Upper lobe of right lung (tissue), 1 donor: Measurements from ENCODE around the gene PROSER3. TPM values are rescaled to one million over a fixed set of nuclear protein-coding genes. Genes with fewer than 3 reads are reported as not detected.

ENCODE experiments used
- ATAC-seq: fragments of 200-7000 bp; cut with Tn5 transposase; one replicate; pipeline ENCODE4 v1.9.1; 2020; ENCODE audit warnings: mild to moderate bottlenecking, moderate library complexity
- DNase-seq: peaks from one replicate; pipeline ENCODE4 v3.0.0-alpha.2; 2020
- H3K27ac ChIP-seq: fragments of 200-600 bp; one replicate; pipeline ENCODE4 v1.8.0; 2022
- H3K27me3 ChIP-seq: fragments of 200-600 bp; one replicate; pipeline ENCODE4 v1.8.0; 2022; ENCODE audit warnings: mild to moderate bottlenecking
- H3K36me3 ChIP-seq: fragments of 200-600 bp; one replicate; pipeline ENCODE4 v1.8.0; 2022
- H3K4me1 ChIP-seq: fragments of 200-600 bp; one replicate; pipeline ENCODE4 v1.8.0; 2022
- H3K4me3 ChIP-seq: fragments of 200-600 bp; one replicate; pipeline ENCODE4 v1.8.0; 2022; ENCODE audit warnings: mild to moderate bottlenecking
- H3K9me3 ChIP-seq: fragments of 200-600 bp; one replicate; pipeline ENCODE4 v1.8.0; 2022
- intact Hi-C: fragments of 100-400 bp; cut with DNase I; formaldehyde crosslinking; loops from one replicate; pipeline ENCODE4 v1.11.0; 2022
- total RNA-seq: library from RNA; stranded (reverse); fragmentation: NEBNext Ultra II Directional; extraction: Animal tissue kit (Norgen Biotek cat#: 25700); gene quantifications from one replicate; pipeline ENCODE4 v1.2.1, GENCODE V29; 2021
- TF ChIP-seq, protein P1 (sequence below): fragments of 200-600 bp; IDR thresholded peaks from one replicate; pipeline ENCODE4 v1.8.0; 2022; ENCODE audit warnings: antibody characterized with exemption
- donor health status: DM: no; HTN: yes; CAD: no; lungs with severe emphysema.

Gene PROSER3
- total RNA-seq, 1 donor from 2014 or later = 18.2 TPM

DNA sequence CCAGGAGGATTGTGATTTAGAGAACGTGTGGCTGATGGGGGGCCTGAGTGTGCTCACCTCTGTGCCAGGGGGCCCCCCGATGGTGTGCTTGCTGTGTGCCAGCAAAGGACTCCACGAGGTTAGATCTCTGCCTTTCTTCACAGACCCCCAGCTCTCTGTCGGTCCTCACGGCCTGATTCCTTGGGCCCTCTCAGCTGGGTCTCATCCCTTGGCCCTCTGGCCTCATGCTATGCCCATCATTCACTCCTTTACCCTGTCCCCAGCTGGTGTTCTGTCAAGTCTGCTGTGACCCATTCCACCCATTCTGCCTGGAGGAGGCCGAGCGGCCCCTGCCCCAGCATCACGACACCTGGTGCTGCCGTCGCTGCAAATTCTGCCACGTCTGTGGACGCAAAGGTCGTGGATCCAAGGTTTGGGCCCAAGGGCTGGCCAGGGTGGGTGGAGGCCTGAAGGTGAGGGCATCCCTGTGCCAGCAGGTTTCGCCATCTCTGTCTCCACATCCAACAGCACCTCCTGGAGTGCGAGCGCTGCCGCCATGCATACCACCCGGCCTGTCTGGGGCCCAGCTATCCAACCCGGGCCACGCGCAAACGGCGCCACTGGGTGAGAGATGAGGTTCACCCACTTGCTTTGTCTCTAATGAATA is 32.6 kb upstream of the PROSER3 start:
- peaks cover 96% of the 10 kb centered on the region for H3K36me3 ChIP-seq
- H3K9me3 ChIP-seq = no peaks in the 10 kb centered on the region
- H3K27ac ChIP-seq = no peak overlapping the region
- DNase-seq = no peak
- TF ChIP-seq, protein P1, sequence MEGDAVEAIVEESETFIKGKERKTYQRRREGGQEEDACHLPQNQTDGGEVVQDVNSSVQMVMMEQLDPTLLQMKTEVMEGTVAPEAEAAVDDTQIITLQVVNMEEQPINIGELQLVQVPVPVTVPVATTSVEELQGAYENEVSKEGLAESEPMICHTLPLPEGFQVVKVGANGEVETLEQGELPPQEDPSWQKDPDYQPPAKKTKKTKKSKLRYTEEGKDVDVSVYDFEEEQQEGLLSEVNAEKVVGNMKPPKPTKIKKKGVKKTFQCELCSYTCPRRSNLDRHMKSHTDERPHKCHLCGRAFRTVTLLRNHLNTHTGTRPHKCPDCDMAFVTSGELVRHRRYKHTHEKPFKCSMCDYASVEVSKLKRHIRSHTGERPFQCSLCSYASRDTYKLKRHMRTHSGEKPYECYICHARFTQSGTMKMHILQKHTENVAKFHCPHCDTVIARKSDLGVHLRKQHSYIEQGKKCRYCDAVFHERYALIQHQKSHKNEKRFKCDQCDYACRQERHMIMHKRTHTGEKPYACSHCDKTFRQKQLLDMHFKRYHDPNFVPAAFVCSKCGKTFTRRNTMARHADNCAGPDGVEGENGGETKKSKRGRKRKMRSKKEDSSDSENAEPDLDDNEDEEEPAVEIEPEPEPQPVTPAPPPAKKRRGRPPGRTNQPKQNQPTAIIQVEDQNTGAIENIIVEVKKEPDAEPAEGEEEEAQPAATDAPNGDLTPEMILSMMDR = no peak
- no peak overlapping the region for H3K4me3 ChIP-seq
- no peak for ATAC-seq
- no peaks in the 10 kb centered on the region for H3K4me1 ChIP-seq
- intact Hi-C loops = no loop called here
- no peaks in the 10 kb centered on the region for H3K27me3 ChIP-seq

DNA sequence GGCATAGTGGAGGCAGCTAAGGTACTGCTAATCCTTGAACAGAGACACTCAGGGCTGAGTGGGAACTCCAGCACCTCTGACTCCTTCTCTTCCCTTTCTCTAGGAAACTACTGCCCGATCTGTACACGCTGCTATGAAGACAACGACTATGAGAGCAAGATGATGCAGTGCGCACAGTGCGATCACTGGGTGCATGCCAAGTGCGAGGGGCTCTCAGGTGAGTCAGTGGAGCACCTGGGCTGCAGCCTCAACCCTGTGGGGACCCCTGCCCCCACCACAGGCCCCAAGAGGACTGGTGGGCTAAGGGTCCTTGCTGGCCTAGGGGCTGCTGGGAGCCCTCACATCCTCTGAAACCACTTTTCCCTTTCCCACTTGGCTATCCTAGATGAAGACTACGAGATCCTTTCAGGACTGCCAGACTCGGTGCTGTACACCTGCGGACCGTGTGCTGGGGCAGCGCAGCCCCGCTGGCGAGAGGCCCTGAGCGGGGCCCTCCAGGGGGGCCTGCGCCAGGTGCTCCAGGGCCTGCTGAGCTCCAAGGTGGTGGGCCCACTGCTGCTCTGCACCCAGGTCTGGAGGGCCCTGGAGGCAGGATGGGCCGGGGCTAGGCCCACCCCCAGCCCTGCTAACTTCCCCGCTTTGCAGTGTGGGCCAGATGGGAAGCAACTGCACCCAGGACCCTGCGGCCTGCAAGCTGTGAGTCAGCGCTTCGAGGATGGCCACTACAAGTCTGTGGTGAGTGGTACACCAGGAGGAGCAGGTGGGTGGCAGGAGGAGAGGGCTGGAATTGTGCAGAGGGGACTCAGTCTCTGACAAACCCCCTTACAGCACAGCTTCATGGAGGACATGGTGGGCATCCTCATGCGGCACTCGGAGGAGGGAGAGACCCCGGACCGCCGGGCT is 30.7 kb upstream of the PROSER3 start:
- DNase-seq (no peak), ATAC-seq (no peak)
- Histone ChIP-seq H3K36me3 (peaks cover 100% of the 10 kb centered on the region), H3K27me3 (no peaks in the 10 kb centered on the region), H3K4me1 (no peaks in the 10 kb centered on the region), H3K9me3 (no peaks in the 10 kb centered on the region), H3K4me3 (no peak overlapping the region), H3K27ac (no peak overlapping the region)
- intact Hi-C loops = no loop called here
- TF ChIP-seq, protein P1 = no peak

DNA sequence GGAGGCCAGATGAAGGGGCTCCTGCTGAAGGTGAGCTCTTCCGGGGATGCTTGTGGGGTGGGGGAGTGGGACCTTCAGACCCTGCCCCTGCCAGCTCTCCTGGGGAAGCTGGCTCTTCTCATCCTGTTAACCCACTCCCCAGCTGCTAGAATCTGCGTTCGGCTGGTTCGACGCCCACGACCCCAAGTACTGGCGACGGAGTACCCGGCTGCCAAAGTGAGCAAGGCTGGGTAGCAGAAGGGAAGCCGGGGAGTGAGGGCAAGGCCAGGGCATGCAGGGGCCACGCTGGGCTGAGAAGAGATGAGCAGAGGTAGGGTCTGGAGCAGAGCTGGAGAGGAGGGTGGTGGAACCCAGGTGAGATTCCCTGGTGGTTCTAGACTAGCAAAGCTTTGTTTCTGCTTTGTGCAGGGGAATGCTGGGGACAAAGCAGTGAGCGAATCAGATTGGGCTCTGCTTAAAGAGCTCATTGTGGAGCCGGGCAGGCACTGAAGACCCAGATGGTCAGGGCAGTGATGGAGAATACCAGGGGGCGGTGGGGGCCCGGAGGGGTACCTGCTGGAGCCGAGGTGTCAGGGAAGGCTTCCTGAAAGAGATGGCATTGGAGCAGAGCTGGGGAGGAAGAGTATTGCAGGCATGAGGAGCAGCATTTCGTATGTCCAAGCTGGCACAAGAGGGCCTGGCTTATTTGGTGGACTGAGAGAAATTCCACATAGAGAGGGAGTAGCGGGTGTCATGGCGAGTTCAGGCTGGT is 29.8 kb upstream of the PROSER3 start:
- no peaks in the 10 kb centered on the region for H3K9me3 ChIP-seq
- TF ChIP-seq, protein P1 = no peak
- no peaks in the 10 kb centered on the region for H3K27me3 ChIP-seq
- no peak overlapping the region for H3K4me3 ChIP-seq
- no peak overlapping the region for H3K27ac ChIP-seq
- DNase-seq (peak; percentile 60), ATAC-seq (no peak)
- H3K4me1 ChIP-seq = no peaks in the 10 kb centered on the region
- peaks cover 99% of the 10 kb centered on the region for H3K36me3 ChIP-seq
- intact Hi-C loops = no loop called here

DNA sequence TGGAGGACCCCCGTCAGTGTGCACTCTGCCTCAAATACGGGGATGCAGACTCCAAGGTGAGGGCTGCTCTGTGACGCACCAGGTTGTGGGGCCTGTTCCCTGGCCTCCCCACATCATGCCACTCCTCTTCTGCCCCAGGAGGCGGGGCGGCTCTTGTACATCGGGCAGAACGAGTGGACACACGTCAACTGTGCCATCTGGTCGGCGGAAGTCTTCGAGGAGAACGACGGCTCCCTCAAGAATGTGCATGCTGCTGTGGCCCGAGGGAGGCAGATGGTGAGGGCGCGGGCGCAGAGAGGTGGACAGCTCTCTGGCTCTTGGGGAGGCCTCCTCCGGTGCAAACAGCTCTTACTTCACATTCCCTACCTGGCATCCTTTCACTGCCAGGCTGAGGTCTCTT is 29.0 kb upstream of the PROSER3 start:
- no peak overlapping the region for H3K27ac ChIP-seq
- peak; percentile 61 for DNase-seq
- TF ChIP-seq, protein P1 = no peak
- intact Hi-C loops = no loop called here
- H3K27me3 ChIP-seq = no peaks in the 10 kb centered on the region
- no peaks in the 10 kb centered on the region for H3K4me1 ChIP-seq
- ATAC-seq = no peak
- H3K36me3 ChIP-seq = peaks cover 93% of the 10 kb centered on the region
- H3K9me3 ChIP-seq = no peaks in the 10 kb centered on the region
- H3K4me3 ChIP-seq = no peak overlapping the region

DNA sequence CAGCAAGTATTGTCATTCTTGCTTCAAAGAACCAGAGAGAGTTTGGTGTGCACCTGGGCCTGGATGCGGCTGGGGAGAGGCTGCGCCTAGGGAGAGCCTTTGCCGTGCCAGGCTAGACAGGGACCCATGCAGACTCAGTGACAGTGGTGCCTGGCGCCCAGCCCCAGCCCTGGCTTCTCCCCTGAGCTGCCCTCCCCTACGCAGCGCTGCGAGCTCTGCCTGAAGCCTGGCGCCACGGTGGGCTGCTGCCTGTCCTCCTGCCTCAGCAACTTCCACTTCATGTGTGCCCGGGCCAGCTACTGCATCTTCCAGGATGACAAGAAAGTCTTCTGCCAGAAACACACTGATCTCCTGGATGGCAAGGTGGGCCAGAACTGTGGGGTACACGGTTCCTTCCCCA is 28.2 kb upstream of the PROSER3 start:
- no peaks in the 10 kb centered on the region for H3K27me3 ChIP-seq
- no peak overlapping the region for H3K27ac ChIP-seq
- no peaks in the 10 kb centered on the region for H3K9me3 ChIP-seq
- H3K36me3 ChIP-seq = peaks cover 93% of the 10 kb centered on the region
- H3K4me3 ChIP-seq = no peak overlapping the region
- TF ChIP-seq, protein P1 = no peak
- no peak for ATAC-seq
- intact Hi-C loops = no loop called here
- DNase-seq = no peak
- H3K4me1 ChIP-seq = no peaks in the 10 kb centered on the region
